Stimulated activated CD4-positive, alpha-beta T cell treated with anti-CD3 and anti-CD28 coated beads, Interleukin-1b, Interleukin-23, amount 100 ng/mL, for 4 hours (primary cell): Measurements from ENCODE around the gene FAM227B.
"Not testable (repeated sequence)": the region's sequence is repeated elsewhere in the genome, so short reads cannot be mapped to it uniquely, and the experiment has no call there.

Experiments used
- DNase-seq, 2 donors: peaks; one replicate each; pipeline ENCODE4 v3.0.0-alpha.2; 2020; ENCODE audit warnings: low read depth in 2 of 2

FAM227B gene

GRCh38 chr15:49612240-49612639, 8.4 kb downstream of the FAM227B start:
- not testable (repeated sequence) for DNase-seq

GRCh38 chr15:49610157-49610918, 10.3 kb downstream of the FAM227B start:
- no peak for DNase-seq

DNA sequence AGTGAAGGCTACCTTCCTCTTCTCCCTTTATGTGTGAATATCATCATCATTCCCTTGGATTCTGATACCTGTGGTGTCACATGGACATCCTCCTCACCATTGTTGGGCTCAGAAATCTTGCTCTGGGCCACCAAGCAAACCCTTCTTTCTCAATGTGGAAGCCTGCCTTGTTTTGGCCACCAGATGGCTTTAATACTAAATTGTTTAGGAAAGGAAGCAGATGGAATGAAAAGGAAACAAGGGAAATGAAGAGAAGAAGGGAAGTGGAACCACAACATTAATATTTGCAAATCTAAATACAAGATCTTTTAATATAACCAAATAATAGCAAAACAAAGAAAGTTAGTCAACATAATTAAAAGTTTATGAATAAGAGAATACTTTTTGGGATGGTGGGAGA, 14.0 kb downstream of the FAM227B start:
- no peak for DNase-seq

- DNase-seq, result no peak
Measured at GRCh38 chr15:49605588-49605987, 15.0 kb downstream of the FAM227B start.

DNA sequence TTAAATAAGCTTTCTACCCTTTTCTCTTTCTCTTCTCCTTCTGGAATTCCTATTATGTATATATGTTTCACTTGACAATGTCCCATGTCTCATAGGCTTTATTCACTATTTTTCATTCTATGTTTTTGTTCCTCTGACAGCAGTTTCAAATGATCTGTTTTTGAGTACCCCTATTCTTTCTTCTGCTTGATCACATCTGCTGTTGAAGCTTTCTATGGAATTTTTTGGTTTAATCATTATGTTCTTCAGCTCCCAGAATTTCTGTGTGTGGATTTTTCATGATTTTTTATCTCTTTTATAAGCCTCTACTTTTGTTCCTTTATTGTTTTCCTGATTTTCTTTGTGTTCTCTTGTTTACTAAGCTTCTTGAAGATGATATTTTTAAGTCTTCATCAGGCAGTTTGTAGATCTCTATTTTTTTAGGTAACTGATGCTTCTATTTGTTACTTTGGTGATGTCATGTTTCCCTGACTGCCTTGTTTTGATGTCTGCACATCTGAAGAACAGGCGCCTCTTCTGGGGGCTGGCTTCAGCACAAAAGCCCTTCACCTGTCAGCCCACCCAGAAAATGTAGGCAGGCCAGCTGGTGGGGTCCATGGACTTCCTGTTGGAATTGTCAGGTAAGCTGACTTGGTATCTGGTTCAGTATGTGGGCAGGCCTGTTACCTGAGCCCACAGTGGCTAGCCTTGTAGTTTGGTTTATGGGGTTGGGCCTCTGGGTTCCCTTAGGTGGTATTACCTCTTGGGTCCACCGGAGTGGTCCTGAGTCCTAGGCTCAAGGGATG, 15.8 kb downstream of the FAM227B start:
- no peak for DNase-seq

GRCh38 chr15:49592829-49593316, 27.7 kb downstream of the FAM227B start:
- DNase-seq, result not testable (repeated sequence)

GRCh38 chr15:49589030-49589429, 31.6 kb downstream of the FAM227B start:
- no peak for DNase-seq

- no peak for DNase-seq
Measured at GRCh38 chr15:49573421-49573820, 47.2 kb downstream of the FAM227B start.

- DNase-seq, result no peak
Measured at GRCh38 chr15:49570672-49571071, 49.9 kb downstream of the FAM227B start.

DNA sequence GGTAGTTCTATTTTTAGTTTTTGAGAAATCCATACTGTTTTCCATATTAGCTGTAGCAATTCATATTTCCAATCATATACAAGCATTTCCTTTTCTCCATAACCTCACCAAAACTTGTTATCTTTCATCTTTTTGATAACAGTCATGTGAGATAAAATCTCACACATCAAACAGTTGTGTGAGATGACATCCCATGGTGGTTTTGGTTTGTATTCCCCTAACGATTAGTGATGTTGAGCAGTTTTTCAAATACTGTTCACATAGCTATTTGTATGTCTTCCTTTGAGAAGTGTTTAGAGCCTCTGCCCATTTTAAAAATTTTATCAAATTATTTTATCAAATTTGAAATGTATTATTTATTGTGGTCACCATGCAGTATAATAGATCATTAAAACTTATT, 50.4 kb downstream of the FAM227B start:
- DNase-seq, result no peak

GRCh38 chr15:49560045-49560444, 60.6 kb downstream of the FAM227B start:
- no peak for DNase-seq

- no peak for DNase-seq
Measured at GRCh38 chr15:49558929-49559328, 61.7 kb downstream of the FAM227B start.

- no peak for DNase-seq
Measured at GRCh38 chr15:49556437-49556836, 64.2 kb downstream of the FAM227B start.

- DNase-seq, result not testable (repeated sequence)
Measured at GRCh38 chr15:49550342-49550741, 70.3 kb downstream of the FAM227B start.

- no peak for DNase-seq
Measured at GRCh38 chr15:49538520-49538919, 82.1 kb downstream of the FAM227B start.

DNA sequence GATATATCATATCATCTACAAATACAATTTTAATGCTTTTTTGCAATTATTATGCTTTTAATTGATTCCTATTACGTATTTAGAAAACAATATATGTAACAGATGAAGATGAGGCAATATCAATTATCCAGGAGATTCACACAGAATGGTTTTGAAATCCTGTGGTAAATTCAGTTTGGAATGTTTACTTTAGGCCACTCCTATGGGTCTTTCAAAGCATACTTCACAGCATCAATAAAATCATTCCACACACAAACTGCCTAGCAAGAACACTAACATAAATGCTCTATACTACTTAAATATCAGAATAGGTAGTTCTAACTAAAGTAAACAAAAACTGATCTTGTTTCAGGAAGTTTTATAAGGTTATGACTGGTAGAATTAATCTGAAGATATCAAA, 90.5 kb downstream of the FAM227B start:
- DNase-seq, result no peak

DNA sequence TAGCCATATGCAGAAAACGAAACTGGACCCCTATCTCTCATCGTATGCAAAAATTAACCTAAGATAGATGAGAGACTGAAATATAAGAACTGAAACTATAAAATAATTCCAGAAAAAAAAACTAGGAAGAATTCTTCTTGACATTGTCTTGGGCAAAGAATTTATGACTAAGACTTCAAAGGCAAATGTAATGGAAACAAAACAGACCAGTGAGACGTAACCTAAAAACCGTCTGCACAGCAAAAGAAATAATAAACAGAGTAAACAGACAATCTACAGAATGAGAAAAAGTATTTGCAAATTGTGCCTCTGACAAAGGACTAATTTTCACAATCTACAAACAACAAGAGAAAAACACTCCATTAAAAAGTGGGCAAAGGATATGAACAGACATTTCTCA, 92.3 kb downstream of the FAM227B start:
- no peak for DNase-seq

DNA sequence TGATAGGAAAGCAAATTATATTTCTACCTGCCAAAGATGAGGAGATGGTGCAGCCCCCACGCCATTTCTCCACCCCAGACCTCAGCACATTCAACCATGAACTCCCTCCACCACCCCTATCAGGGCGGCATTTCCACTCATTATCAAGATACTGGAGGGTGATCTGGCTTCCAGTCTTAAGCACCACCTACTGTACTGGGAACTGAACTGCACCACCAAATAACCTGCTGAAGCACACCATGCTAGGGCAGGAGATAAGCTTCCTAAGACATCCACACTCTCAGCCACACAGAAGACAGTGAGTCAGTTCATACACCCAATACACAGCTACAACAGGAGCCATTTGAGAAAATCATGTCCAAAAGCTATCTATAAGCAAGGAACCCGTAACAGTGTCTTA, 98.8 kb downstream of the FAM227B start:
- no peak for DNase-seq

- not testable (repeated sequence) for DNase-seq
Measured at GRCh38 chr15:49512739-49513138, 107.9 kb downstream of the FAM227B start.

- DNase-seq, result no peak
Measured at GRCh38 chr15:49507261-49507660, 113.4 kb downstream of the FAM227B start.

GRCh38 chr15:49506341-49506740, 114.3 kb downstream of the FAM227B start:
- DNase-seq, result no peak

DNA sequence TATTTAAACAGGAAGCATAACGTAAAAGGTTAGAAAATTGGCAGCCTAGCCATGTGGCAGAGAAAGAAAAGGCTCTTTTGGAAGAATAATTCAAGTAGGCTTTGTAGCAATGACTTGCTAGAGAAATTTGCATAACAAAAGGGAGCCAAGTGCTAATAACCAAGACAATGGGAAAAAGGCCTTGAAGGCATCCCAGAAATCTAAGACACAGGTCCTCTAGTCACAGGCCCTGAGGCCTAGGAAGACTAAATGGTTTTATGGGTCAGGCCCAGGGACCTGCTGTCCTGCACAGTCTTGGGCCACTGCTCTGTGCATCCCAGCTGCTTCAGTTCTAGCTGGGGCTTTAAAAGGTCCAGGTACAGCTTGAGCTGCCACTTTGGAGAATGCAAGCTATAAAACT, 119.0 kb downstream of the FAM227B start:
- no peak for DNase-seq
